Uterus (tissue), 2 donors: Measurements from ENCODE around the gene HLCS.

Experiments used
- CTCF ChIP-seq, 4 experiments: fragments of 200-600 bp in 2 of 4; fragments of 450-650 bp in 2 of 4; sonication (generic) in 2 of 4; IDR thresholded peaks; one replicate each; pipeline ENCODE4 v1.5.1; 2016 to 2019; ENCODE audit warnings: antibody characterized with exemption in 4 of 4, mild to moderate bottlenecking in 2 of 4, moderate library complexity in 1 of 4
- POLR2A ChIP-seq, 2 donors: fragments of 450-650 bp; IDR thresholded peaks; one replicate each; pipeline ENCODE4 v1.6.1; 2016; ENCODE audit warnings: antibody characterized with exemption in 2 of 2, mild to moderate bottlenecking in 1 of 2, moderate library complexity in 1 of 2

DNA sequence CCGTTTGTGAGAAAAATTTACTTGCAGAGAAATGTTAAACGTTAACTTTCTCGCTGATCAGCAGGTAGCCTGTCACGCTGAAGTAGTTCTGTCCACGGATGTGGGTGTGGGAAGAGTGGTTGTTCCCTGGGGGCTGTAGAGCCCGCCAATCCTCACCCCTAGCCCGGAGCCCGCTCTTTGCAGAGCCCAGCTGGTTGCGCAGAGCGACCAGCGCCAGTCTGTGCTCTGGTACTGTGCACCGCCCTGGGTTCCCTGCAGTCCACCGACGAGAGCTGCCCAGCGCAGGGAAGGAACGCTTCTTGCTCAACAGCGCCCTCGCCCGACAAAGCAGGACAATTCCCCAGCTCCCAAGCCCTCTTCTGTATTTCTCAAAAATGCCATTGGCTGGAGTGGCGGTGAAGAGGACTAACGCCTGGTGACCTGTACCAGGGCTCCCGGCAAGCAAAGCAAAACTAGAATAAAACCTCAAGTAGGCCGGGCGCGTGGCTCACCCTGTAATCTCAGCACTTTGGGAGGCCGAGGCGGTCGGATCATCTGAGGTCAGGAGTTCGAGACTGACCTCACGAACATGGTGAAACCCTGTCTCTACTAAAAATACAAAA is 43.4 kb upstream of the HLCS start:
- peak; percentile 53 to 77 (median 70) for TF ChIP-seq CTCF (IDR thresholded peaks at IDR 0.05)
- TF ChIP-seq POLR2A (IDR thresholded peaks at IDR 0.05): no peak
